Measurements from ENCODE around the gene SLCO4A1. TPM values are rescaled to one million over a fixed set of nuclear protein-coding genes. Genes with fewer than 3 reads are reported as not detected.

SLCO4A1 gene
- total RNA-seq, 1 donor from 2014 or later = 7.3 TPM

DNA sequence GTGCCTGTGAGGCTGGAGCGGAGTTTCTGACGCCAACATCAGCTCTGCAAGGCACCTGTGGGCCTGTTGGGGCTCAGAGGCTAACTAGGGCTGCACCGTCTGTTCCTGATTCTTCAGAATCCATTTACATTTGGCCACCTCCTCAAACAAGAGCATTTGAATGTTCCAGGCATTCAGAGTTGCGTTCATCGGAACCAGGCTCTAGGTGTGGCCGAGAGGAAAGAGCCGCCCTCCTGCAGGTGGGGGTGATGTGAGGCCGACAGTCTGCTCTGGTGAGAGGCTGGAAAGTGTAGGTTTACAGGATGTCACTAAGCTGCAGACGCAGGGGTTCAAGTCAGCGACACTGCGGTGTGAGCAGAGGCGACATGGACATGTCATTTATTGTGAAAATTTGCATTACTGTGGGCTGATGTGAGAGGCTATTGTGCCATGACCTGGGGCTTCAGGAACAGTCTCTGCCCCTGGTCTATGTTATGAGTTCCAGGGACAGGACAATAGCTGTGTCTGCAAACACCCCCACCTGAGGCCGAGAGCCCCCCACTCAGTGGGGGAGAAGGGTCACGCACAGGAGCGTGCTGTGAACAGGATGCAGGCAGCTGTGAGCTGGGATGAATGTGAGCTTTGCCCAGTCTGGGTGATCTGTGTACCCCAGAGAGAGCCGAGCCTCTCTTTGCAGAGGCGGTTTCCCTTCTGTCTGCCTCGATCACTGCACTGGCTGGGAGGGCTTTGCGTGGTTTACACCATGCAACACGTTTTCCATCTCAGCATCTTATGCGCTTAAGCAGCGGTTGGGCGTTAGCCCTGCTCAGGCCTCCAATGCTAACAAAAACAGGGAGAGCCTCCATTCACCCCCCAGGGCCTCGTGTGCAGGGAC, 21.1 kb downstream of the SLCO4A1 start:
- no peak for DNase-seq (ENCODE audit: extremely low read depth, low read depth, low spot score)

DNA sequence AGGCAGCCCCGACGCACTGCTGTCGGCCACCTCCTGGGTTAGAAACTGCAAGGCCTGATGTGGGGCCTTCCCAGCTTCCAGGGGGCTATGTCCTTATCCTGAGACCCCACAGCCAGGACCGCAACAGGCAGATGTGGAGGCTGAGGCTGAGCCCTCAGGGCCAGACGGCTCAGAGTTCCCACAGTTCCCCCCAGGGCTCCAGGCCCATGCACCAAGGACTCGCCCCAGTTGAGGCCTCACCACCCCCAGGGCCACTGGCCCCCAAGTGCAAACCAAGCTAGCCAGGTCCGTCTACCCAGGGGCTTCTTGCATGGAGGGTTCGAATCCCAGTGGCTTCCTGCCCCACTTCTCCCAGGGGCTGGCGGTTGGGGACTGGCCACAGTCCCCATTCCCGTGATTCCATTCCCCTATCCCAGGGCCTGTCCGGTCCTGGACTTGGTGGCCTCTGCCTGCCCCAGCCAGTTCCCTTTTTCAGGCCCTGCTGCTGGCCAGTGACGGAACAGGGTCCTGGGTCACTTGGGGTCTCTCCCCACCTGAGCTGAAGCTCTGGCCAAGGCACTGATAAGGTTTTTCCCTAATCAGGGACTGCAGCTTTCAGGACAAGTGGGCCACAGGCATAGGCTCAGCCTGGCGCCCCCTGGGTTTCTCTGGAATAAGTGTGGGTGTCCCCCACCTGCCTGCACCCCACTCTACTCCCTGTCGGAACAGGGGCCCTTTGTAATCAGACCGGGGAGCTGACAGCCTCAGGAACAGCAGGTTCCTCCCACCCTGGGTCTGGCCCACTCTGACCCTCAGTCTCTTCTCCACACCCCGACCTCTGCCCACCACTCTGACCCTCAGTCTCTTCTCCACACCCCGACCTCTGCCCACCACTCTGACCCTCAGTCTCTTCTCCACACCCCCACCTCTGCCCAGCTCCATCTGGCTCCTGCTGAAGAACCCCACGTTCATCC, 22.0 kb downstream of the SLCO4A1 start:
- no peak for DNase-seq (ENCODE audit: extremely low read depth, low read depth, low spot score)

DNA sequence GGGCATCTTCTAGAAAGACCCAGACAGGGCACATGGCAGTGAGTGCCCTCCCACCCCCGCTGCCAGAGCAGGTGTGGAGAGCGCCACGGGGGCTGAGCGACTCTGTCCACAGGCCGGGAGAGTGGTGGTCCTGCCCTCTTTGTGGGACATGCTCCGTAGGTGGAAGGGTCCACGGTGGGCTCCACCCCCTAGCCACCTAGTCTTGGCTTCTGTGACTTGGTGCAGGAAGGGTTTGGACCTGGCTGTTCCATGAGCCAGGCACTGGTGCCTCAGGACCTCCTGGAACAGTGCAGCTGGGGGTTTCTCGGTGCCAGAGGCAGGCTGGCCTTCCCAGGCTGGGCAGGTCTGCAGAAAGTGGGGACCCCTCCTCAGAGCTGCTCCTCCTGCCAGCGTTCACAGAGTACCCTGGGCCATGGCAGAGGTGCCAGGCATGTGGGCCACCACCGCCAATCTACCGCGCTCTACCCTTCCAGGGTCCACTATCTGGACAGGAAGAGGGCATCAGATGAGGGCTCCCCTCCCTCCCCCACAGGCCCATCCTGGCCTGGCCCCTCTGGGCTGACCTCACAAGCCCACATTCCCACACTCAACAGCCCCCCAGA, 23.0 kb downstream of the SLCO4A1 start:
- DNase-seq (ENCODE audit: extremely low read depth, low read depth, low spot score) = no peak

DNA sequence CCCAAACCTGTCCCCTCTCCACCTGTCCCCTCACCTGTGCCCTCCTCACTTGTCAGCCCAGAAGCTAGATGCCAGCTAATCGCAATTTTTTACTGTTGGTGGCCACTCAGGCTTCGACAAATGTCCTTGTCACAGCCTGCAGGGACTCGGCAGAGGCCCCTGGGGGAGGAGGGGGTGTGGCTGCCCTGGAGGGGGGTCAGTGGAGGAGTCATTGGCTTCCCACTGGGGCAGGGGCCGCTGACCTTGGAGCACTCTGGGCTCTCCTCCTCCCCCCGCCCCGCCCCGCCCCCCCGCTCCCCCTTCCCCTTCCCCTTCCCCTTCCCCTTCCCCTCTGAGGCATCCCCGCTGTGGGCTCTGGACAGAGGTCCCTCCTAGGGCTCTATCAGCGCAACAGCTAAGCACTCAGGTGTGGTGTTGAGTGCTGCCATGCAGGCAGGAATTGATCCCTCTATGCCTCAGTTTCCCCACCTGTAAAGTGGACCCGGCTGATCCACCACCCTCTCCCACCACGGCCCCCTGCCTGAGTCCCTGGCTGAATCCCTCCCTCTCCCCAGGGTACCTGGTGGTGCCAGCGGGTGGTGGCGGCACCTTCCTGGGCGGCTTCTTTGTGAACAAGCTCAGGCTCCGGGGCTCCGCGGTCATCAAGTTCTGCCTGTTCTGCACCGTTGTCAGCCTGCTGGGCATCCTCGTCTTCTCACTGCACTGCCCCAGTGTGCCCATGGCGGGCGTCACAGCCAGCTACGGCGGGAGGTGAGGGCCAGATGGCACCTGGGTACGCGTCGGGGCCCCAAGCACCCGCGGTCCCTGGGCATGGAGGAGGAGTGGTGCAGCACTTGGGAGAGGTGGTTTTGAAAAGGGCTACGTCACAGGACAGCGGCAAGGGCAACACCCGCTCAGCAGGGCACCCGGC, 23.8 kb downstream of the SLCO4A1 start:
- DNase-seq (ENCODE audit: extremely low read depth, low read depth, low spot score) = no peak

DNA sequence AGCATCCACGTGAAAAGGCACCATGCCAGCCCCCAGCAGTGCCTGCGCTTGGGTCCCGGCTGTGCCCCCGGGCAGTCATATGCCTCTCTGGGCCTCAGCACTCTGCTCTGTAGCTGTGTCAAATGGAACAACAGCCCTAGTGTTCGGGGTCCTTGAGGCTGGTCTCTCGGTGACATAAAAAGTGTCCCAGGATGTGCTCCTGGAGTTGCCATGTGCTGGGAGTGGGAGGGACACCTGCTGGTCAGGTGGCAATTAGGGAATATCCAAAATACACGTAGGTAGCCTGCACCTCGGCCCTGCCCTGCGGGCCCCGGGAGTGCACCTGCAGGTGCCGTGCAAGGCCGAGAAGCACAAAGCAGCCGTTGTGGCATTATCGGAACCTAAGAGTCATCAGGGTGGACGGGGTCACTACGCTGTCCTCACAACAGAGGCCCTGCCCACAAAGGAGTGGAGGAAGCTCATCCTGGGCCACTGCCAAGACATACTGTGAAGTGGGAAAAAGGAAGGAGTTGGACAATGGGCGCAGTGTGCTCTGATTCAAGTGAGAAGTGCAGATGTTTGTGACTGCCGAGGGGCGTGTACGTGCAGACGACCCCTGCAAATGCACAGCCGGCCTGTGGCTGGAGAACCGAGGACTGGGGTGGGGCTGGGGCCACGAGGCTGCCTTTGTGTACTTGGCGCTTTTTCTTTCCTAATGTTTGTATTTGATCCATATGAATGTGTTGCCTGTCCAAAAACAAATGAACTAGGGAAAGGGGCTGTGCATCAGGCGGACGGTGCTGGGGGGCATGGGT, 24.6 kb downstream of the SLCO4A1 start:
- DNase-seq (ENCODE audit: extremely low read depth, low read depth, low spot score) = no peak

DNA sequence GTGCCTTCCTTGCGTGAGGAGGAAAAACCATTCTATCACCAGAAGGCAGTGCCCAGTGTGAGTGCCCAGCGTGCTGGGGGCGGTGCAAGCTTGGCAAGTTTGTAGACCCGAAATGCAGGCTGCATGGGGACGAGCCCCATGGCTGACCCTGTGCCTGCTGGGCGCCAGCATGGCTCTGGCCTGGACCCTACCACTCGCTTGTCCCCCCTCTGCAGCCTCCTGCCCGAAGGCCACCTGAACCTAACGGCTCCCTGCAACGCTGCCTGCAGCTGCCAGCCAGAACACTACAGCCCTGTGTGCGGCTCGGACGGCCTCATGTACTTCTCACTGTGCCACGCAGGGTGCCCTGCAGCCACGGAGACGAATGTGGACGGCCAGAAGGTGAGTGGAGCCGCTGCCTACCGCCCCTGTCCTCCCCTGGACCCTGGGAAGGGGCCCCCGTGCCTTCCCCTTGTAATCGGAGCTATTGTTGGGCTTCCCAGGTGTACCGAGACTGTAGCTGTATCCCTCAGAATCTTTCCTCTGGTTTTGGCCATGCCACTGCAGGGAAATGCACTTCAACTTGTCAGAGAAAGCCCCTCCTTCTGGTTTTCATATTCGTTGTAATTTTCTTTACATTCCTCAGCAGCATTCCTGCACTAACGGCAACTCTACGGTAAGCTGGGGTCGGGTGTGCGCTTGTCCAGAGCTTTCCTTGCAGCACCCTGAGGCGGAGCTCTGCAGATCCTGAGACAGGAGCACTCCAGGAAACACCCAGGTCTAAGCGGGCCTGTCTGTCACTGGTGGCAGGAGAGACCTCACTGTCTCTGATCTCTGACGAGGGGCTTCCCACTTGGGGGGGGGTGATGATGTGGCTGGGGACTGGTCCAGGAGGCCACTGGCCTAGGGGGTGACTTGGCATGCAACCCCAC, 25.5 kb downstream of the SLCO4A1 start:
- no peak for DNase-seq (ENCODE audit: extremely low read depth, low read depth, low spot score)

DNA sequence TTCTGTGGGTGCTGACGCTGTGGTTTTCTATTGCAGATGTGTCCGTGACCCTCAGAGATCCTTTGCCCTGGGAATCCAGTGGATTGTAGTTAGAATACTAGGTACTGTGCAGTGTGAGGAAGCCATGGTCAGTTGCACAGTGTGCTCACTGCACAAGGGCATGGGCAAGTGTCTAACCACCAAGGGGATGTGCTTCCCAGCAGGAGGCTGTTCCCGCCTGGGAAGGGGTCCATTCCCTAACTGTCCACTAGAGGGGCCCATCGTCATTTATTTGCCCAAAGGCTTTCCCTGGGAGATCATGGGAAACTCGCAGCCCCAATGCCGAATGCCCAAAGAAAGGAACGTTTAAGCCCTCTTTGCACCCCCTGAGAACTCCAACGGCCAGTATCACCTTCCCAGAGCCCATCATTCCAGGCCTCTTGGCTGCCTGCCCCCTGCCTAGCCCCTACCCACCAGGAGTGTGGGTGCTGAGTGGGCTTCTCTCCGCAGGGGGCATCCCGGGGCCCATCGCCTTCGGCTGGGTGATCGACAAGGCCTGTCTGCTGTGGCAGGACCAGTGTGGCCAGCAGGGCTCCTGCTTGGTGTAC, 26.2 kb downstream of the SLCO4A1 start:
- DNase-seq (ENCODE audit: extremely low read depth, low read depth, low spot score) = peak; percentile 39

DNA sequence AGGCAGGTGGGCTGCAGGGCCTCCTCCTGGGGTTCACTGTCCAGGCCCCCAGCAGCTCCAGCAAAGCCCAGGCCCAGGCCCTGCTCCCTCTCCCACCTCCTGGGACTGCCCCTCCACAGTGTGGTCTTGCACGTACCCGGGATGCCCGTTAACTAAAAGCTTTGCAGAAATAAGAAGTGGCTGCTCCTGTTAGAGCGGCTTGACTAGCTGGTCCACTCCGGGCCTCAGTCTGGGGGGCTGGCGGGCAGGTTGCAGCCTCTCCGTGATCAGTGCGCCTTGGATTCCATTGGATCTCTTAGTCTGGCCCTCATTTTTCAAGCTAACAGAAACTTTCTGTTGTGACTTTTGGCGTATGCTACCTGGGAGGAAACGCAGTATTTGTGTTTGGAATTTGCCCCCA, 26.9 kb downstream of the SLCO4A1 start:
- no peak for DNase-seq (ENCODE audit: extremely low read depth, low read depth, low spot score)

DNA sequence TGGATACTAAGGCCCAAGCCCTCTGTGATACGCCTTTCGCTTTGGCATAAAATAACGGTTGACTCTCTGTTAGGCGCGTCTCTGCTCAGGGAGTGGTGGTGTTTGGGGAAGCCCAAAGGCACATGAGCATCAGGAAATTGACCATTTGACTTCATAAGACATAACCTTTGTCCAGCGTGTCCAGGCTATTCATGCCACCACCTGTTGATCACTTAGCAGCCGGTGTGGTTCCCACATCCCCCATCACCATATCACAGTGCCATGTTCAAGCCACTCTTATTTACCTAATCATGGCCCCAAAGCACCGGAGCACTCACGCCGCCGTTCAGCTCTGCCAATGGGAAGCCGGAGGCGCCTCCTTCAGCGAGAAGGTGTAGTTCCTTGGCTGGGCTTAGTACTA, 27.9 kb downstream of the SLCO4A1 start:
- no peak for DNase-seq (ENCODE audit: extremely low read depth, low read depth, low spot score)

DNA sequence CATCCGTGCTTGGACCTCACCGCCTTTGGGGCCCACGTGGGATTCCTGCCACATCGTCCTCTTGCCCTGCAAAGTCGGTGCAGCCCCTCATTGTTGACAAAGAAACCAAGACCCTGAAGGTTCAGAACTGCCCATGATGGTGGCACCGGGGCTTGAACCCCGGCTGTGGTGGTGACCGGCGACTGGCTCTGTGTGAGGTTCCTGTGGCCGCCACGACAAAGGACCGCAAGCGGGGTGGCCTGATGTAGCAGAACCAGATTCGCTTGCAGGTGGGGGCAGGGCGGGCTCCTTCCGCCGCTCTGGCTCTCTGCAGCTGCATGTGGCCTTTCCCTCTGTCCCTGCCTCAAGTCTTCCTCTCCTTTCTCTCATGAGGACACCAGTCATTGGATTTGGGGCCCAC, 28.7 kb downstream of the SLCO4A1 start:
- DNase-seq (ENCODE audit: extremely low read depth, low read depth, low spot score) = no peak

DNA sequence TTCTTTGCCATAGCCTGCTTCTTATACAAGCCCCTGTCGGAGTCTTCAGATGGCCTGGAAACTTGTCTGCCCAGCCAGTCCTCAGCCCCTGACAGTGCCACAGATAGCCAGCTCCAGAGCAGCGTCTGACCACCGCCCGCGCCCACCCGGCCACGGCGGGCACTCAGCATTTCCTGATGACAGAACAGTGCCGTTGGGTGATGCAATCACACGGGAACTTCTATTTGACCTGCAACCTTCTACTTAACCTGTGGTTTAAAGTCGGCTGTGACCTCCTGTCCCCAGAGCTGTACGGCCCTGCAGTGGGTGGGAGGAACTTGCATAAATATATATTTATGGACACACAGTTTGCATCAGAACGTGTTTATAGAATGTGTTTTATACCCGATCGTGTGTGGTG, 29.5 kb downstream of the SLCO4A1 start:
- no peak for DNase-seq (ENCODE audit: extremely low read depth, low read depth, low spot score)

DNA sequence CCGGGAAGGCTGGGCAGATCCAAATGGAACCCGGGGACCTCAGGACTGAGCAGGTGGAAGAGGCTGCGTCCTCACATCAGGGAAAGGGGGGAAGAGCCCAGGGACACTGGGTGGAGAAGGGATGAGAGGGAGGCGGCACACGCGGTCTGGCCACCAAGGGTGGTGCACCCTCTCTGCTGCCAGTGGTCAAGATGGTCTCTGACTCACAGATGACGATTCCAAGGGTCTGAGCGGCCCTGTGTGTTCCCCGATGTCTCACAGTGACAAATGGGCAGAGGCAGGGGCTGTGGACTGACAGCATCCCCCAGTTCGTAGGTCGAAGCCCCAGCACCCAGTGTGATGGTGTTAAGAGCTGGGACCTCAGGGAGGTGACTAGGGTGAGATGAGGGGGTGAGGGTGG, 32.1 kb downstream of the SLCO4A1 start:
- no peak for DNase-seq (ENCODE audit: extremely low read depth, low read depth, low spot score)

DNA sequence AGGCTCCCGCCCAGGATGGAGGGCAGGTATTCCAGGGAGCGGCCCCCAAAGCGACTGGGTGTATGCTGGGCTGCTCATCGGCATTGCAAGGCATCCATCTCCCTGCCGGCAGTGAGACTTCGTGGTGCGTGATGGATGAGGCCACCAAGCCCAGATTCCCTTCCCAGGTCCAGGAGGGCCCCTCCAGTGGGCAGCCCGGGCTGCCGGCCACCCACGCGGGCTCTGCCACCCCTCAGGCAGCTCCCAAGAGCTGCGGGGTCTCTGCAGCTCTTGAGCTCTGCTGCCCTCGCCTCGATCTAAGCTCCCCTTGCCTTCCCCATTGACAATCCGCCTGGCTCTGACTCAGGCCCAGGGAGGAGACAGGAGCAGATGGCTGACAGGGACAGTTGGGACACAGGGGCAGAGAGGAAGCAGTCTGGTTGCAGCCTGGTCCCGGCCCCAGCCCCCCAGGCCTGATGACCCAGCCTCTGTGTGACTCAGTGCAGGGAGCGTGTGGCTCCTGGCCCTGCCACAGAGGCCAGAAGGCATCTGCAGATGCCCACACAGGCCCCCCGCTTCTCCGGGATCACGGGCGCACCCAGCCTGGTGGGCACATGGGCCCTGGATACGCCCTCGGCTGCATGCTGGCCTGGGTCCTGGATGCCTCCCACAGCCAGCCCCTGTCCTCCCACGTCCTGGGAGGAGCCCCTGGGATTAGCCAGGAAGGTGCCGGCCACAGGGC, 33.0 kb downstream of the SLCO4A1 start:
- no peak for DNase-seq (ENCODE audit: extremely low read depth, low read depth, low spot score)

DNA sequence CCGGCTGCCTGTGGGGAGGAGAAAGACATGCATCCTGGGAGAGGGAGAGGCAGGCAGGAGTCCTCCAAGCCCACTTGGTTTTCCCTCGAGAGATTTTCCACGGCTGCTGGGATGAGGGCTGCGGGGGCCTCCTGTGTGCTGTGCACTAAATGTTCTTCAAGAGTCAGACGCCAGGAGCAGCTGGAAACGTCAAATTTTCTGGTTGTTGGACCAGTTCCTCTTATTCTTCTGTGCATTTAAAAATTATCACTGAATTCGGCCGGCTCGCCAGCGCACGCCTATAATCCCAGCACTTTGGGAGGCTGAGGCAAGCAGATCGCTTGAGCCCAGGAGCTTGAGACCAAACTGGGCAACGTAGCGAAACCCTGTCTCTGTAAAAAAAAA, 33.6 kb downstream of the SLCO4A1 start:
- no peak for DNase-seq (ENCODE audit: extremely low read depth, low read depth, low spot score)

DNA sequence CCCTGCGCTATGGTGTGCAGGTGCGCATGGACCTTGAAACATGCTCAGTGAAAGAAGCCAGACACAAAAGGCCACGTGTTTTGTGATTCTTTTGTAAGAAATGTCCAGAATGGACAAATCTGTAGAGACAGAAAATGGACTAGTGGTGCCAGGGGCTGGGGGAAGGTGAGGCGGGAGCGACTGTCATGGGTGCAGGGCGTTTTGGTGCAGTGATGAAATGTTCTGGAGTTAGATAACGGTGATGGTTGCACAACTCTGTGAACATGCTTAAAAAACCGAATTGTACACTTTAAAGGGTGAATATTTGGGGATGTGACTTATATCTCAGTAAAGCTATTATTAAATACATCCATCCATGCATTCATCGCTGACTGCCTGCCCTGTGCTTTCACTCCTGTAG, 34.7 kb downstream of the SLCO4A1 start:
- no peak for DNase-seq (ENCODE audit: extremely low read depth, low read depth, low spot score)

DNA sequence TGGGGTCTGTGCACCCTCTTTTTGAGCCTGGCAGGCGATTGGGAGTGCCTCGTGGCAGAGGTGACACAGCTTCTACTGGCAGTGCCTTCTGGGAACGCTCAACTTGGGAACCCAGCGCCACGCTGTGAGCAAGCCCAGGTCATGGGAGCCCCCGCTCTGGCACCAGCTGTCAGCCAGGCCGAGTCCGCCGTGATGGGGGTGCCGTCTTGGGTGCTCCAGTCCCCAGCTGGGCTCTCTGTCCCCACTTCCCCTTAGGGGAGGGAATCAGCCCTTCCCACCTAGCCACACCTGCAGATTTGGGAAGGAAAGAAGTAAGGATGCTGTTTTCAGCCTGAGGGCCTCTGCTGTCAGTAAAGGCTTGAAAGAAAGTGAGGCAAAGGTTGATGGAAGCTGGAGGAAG, 35.4 kb downstream of the SLCO4A1 start:
- DNase-seq (ENCODE audit: extremely low read depth, low read depth, low spot score) = no peak

DNA sequence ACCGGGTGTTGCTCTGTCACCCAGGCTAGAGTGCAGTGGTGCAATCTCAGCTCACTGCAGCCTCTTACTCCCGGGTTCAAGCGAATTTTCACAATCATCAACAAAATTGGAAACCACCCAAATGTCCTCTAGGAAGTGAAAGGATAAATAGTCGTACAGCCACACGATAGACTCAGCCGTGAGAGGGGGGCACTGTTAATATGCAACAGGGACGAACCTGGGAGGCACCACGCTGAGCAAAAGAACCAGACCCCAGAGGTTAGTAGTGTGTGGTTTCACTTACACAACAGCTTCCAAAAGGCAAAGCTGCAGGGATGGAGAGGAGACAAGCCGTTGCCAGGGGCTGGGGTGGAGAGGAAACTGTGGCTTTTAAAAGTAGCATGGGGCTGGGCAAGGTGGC, 36.2 kb downstream of the SLCO4A1 start:
- DNase-seq (ENCODE audit: extremely low read depth, low read depth, low spot score) = no peak
